GM10266 (cell line): Measurements from ENCODE around the gene CELF4.

Experiments used
- DNase-seq: peaks from one replicate; pipeline ENCODE4 v3.0.0; 2012; ENCODE audit errors: extremely low spot score
- CTCF ChIP-seq: IDR thresholded peaks from 2 replicates; pipeline ENCODE4 v1.5.1; 2012; ENCODE audit warnings: mild to moderate bottlenecking, low read depth; ENCODE audit not compliant: control insufficient read depth, insufficient read depth; ENCODE audit errors: missing control alignments

Gene CELF4

DNA sequence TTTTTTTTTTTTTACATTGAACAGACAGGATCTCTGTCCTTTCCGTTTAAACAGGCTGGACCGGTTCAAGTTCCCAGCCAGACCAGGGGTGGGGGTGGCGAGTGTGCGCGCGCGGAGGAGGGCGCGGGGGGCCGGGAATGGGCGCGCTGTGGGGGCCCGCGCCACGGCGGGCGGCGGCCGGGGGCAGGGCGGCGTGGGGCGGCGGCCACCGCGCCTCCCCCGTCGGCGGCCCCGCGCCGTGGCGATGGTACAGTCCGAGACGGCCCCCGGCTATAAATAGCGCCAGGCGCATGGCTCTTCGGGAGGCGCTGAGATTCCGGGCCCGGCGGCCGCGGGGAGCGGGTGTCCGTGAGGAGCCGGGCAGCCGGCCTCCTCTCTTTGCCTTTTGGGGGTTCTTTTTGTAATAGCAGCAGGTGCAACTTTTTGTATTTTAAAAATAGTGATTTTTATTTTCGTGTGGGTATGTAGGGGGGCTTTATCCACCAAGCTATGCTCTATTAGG, 430 bp upstream of the CELF4 start:
- peak; percentile 40 for DNase-seq
- TF ChIP-seq CTCF, result no peak

DNA sequence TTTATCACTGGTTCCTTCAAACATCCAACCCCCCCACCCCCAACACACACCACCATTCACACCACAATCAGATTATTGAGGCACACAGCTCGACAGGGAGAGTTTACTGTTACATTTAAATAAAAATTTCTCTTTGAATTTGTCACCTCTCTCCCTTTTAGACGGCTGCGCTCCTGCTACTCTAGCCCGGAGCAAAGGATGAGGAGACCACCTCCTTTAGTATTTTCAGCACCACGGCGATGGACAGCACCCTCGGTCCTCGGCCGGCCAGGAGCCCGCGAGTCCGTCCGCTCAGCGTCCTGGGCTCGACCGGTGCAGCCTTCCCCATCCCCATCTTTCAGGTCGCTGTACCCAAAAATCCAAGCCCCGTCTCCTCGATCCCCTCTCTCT, 892 bp downstream of the CELF4 start:
- no peak for TF ChIP-seq CTCF
- no peak for DNase-seq

DNA sequence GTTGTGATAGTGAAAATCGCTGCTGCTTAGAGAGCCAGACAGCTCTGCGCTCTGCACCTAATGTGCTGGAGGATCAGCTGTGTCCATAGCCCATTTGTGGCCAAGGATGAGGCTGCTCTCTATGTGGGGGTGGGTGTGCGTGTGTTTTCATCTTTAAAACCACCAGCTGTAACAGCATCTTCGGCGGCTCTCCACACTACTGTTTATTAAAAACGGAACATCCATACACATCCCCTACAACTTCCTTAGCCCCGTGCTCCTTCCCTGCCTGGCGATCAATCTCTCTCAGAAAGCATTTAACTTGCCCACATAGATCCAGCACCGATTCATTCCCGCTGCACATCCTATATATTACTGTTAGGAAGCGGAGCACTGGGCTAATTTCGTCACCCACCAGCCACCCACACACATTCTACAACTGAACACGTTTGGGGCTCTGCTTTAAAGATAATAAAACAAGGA, 1.6 kb downstream of the CELF4 start:
- no peak for DNase-seq
- no peak for TF ChIP-seq CTCF

DNA sequence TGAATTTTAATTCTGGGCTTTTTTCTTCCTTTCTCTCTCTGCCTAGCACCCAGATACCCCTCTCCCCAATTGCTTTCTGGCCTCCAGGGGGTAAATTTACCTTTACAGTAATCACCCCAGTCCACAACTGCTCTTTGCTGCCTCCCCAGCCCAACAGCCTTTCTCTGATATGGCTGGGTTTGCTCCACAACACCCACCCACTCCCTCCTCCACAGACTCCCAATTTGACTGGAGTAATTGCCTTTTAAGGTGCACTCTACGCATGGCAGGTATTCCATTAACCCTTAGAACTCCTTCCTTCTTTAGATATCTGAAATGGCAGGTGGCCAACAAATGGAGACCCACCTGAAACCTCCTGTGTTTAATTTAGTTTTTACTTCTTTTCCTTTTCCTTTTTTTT, 3.6 kb downstream of the CELF4 start:
- DNase-seq, result no peak
- no peak for TF ChIP-seq CTCF

DNA sequence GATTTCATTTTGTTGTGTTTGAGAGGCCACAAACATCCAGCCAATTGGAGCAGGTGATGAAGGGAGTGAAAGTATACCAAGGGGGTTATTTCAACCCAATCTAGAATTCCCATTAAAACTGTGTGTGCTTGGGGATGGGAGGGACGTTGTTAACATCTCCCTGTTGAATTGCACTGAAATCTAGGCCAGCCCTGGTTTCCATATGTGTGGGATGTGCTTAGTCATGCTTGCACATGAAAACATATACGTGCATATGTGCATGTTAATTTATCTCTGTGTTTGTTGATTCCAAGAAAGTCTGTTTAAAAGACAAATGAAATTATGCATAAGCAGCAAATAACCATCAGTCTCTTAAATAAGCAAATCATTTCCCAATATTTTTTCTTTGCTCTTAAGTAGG, 5.6 kb downstream of the CELF4 start:
- no peak for DNase-seq
- TF ChIP-seq CTCF, result no peak

DNA sequence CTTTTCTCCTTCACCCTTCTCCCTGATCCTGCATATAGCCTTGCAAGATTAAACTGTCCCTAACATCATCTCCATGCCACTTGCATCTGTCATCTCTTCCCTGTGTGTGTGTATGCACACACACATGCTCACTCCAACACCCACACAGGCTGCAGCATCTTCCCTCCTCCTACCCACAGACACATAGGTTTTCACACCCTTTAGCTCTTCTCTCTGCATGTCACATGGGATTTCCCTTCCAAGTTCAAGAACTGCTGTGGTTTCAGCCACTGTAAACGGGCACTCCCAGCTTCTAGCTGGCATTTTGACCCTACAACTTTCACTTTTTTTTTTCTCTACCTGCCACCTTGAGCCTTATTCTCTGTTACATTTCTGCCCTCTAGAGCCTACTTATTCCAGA, 6.4 kb downstream of the CELF4 start:
- no peak for DNase-seq
- no peak for TF ChIP-seq CTCF

- DNase-seq, result no peak
- no peak for TF ChIP-seq CTCF
Observed at GRCh38 chr18:37554399-37554787, 11.2 kb downstream of the CELF4 start.
